Measurements from ENCODE around the gene CETP.

The CETP gene

DNA sequence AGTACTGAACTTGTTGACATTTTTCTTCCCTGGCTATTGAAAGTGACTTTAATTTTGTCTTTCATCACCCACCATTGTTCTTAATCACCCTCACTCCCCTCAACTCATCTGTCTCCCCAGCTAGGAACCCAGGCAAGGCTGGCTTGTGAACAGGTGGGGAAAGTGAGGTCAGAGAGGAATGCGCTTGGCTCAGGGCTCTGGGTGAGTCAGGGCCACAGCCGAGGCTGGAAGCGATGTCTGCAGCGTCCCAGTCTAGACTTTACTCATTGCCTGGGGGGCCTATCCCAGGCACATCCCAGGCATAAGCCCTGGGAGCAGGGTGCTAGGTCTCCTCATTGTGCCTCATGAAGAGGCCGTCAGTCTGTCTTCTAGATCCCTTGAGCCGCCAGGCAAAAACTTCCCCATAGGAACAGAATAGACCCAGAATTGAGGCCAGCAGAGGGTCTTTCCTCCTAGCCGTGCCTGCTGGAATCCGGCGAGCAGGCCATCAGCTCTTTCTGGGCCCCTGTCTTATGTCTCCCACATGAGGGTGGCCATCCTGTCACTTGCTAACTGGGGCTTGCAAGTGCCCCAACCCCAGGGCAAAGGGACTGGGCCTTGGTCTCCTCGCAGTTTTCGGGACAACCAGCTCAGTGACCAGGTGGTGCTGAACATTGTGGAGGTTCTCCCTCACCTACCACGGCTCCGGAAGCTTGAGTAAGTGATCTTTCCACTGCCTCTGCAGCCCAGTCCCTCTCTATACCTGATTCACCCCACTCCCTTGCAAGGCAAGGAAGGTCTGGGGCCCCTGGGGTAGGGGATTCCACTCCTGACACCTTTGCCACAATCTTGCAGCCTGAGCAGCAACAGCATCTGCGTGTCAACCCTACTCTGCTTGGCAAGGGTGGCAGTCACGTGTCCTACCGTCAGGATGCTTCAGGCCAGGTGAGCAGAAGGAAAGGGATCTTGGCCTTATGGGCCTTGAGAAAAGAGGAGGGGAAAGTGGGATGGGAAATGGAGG, 67.7 kb downstream of the CETP start:
- no peak overlapping the region for H3K4me3 ChIP-seq (ENCODE audit: low read length)
- TF ChIP-seq, protein P1, sequence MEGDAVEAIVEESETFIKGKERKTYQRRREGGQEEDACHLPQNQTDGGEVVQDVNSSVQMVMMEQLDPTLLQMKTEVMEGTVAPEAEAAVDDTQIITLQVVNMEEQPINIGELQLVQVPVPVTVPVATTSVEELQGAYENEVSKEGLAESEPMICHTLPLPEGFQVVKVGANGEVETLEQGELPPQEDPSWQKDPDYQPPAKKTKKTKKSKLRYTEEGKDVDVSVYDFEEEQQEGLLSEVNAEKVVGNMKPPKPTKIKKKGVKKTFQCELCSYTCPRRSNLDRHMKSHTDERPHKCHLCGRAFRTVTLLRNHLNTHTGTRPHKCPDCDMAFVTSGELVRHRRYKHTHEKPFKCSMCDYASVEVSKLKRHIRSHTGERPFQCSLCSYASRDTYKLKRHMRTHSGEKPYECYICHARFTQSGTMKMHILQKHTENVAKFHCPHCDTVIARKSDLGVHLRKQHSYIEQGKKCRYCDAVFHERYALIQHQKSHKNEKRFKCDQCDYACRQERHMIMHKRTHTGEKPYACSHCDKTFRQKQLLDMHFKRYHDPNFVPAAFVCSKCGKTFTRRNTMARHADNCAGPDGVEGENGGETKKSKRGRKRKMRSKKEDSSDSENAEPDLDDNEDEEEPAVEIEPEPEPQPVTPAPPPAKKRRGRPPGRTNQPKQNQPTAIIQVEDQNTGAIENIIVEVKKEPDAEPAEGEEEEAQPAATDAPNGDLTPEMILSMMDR (conservative IDR thresholded peaks at IDR 0.05; ENCODE audit: low read depth, low read length): no peak
- peak; percentile 46 for DNase-seq (ENCODE audit: low read depth)

DNA sequence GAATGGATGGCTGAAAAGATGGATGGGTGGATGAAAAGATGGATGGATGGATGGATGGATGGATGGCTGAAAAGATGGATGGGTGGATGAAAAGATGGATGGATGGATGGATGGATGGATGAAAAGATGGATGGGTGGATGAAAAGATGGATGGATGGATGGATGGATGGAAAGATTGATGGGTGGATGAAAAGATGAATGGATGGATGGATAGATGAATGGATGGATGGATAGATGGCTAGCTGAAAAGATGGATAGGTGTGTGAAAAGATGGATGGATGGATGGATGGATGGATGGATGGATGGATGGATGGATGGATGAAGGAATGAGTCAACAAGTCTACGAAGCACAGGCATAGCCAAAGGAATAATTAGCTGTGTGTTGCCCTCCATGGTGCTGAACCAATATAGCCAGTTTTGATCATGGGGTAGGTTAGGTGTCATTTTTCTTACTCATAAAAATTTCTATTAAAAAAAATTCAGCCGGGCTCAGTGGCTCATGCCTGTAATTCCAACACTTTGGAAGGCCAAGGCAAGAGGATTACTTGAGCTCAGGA, 68.7 kb downstream of the CETP start:
- TF ChIP-seq, protein P1 (conservative IDR thresholded peaks at IDR 0.05; ENCODE audit: low read depth, low read length): no peak
- H3K4me3 ChIP-seq (ENCODE audit: low read length): no peak overlapping the region
- no peak for DNase-seq (ENCODE audit: low read depth)

DNA sequence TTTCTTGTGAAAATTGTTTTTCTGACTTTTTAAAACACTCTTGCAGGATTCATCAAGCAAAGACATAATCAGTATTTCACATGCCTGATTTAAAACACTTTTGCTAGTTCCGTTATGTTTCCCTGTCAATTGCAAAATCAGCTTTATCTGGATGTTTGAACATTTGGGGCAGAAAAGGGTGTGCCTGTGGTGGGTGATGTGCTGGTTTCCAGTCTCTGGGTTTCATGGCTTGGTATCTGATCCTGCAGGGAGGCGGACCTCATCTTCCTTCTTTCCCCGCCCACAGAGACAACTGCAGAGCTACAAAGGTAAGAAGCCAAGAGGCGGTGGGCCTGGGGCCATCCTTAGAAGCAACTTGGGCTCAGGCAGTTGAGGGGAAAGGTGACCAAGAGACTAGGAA, 69.4 kb downstream of the CETP start:
- TF ChIP-seq, protein P1 (conservative IDR thresholded peaks at IDR 0.05; ENCODE audit: low read depth, low read length): no peak
- DNase-seq (ENCODE audit: low read depth): no peak
- H3K4me3 ChIP-seq (ENCODE audit: low read length): no peak overlapping the region

DNA sequence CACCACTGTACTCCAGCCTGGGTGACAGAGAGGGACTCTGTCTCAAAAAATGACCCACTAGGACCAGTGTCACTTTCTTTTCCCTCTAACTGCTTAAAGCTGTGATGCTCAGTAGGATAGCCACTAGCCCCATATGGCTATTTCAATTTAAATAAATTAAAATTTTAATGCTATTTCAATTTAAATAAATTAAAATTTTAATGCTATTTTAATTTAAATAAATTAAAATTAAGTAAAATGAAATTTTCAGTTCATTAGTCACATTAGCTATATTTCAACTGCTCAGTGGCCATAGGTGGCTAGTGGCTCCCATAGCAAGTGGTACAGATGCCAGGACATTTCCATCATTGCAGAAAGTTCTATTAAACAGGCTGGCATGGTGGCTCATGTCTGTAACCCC, 70.6 kb downstream of the CETP start:
- no peak overlapping the region for H3K4me3 ChIP-seq (ENCODE audit: low read length)
- DNase-seq (ENCODE audit: low read depth): no peak
- TF ChIP-seq, protein P1 (conservative IDR thresholded peaks at IDR 0.05; ENCODE audit: low read depth, low read length): no peak

GRCh38 chr16:57032931-57033330, 71.2 kb downstream of the CETP start:
- DNase-seq (ENCODE audit: low read depth): no peak
- TF ChIP-seq, protein P1 (conservative IDR thresholded peaks at IDR 0.05; ENCODE audit: low read depth, low read length): no peak
- H3K4me3 ChIP-seq (ENCODE audit: low read length): no peak overlapping the region
